HG02763 (cell line): ENCODE data around the gene MUS81.

Source experiments
- ATAC-seq: cut with Tn5 transposase; IDR thresholded peaks from one replicate; pipeline ENCODE4 v1.9.1; 2021; ENCODE audit warnings: mild to moderate bottlenecking, moderate library complexity; ENCODE audit not compliant: unreplicated experiment

MUS81 gene

DNA sequence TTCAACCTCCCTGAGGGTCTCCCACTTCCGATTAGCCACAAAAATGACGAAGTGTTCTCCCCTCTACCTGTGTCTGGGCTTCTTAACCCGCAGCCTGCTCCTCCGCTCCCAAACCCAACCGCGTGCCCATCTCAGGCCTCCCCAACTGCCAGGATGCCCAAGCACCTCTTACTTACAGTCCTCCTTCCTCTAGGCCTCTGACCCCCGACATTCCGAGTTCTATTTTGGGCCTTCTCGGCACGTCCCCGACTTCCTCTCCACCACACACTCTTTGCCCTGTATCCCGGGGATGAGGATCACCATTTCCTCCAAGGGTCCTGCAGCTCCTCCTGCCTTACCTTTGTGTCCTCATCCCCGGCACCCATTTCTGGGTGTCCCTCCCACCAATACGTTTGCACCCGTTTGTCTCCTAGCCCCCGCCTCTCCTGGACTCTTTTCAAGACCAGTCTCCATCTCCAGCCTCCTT lies 388 bp upstream of the MUS81 start:
- no peak for ATAC-seq

DNA sequence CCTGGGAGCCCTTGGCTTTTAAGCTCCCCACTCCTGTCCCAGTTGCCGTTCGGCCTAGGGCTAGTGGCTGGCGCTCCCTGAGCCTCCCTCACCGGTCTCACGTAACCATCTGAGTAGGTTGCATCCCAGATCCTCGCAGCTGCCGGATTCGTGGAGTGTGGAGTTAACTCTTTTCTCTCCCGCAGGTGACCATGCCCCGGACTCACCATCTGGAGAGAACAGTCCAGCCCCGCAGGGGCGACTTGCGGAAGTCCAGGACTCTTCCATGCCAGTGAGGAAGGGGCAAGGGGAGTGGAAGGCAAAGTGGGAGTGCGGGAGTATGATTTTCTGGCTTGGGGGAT lies 902 bp downstream of the MUS81 start:
- ATAC-seq = no peak

DNA sequence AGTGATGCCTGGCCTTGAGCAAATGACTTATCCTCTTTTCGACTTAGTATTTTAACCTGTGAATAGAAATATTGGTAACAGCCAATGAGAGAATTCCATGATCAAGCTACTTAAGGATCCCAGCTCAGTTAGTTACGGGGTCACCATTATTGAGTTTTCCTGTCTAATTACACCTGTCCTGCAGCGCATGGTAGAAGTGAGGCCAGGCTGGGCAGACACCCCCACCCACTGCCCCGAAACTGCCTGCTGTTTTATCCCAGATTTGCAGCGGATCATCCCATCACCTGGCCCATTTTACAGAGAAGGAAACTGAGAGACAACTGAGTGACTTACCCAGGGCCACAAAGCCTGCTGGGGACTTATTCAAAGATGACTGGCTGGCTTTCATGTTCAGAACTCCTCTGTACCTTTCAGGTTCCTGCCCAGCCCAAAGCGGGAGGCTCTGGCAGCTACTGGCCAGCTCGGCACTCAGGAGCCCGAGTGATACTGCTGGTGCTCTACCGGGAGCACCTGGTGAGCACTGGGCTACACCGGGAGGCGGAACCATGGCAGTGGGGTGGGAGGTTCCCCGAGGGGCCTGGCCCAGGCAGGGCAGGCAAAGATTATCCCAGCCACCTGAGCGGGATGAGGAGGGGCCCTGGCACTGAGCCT lies 1.4 kb downstream of the MUS81 start:
- no peak for ATAC-seq

DNA sequence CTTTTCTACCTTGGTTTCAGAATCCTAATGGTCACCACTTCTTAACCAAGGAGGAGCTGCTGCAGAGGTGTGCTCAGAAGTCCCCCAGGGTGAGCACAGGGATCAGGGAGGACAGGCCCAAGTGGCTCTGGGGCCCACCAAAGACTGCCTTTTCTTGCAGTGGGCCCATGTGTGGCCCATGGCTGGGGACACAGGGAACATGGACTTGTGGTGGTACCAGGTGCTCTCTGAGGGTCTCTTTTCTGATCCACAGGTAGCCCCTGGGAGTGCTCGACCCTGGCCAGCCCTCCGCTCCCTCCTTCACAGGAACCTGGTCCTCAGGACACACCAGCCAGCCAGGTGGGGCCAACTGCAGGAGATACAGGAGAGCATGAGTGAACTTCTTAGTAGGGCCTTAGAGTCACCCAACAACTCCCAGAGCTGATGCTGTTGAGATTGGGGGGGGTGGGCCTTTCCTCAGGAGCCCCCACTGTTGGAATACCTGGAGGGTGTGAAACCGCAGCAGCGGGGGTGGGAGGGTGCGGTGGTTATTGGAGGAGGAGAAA lies 2.0 kb downstream of the MUS81 start:
- ATAC-seq = no peak

DNA sequence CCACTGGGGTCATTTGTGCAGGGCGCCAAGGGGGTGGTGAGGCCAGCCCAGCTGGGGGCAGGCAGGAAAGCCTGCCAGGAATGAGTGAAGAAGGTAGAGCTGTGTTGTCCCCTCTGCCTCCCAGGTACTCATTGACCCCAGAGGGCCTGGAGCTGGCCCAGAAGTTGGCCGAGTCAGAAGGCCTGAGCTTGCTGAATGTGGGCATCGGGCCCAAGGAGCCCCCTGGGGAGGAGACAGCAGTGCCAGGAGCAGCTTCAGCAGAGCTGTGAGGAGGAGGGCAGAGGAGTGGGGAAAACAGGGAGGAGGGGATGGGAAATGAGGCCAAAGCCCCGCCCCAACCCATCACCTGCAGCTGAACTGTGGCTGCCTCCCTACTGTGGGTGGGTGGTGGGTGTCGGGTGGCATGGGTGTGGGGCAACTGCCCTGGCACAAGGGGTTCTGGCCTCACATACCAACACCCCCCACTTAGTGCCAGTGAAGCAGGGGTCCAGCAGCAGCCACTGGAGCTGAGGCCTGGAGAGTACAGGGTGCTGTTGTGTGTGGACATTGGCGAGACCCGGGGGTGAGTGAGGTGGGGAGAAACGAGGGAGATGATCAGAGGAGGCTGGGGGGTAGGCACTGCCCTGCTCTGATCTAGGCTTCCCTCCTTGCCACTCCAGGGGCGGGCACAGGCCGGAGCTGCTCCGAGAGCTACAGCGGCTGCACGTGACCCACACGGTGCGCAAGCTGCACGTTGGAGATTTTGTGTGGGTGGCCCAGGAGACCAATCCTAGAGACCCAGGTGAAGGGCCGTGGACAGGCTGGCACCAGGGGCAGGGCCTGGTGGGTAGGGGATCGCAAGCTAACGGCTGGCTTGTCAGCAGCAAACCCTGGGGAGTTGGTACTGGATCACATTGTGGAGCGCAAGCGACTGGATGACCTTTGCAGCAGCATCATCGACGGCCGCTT lies 3.0 kb downstream of the MUS81 start:
- ATAC-seq = no peak

DNA sequence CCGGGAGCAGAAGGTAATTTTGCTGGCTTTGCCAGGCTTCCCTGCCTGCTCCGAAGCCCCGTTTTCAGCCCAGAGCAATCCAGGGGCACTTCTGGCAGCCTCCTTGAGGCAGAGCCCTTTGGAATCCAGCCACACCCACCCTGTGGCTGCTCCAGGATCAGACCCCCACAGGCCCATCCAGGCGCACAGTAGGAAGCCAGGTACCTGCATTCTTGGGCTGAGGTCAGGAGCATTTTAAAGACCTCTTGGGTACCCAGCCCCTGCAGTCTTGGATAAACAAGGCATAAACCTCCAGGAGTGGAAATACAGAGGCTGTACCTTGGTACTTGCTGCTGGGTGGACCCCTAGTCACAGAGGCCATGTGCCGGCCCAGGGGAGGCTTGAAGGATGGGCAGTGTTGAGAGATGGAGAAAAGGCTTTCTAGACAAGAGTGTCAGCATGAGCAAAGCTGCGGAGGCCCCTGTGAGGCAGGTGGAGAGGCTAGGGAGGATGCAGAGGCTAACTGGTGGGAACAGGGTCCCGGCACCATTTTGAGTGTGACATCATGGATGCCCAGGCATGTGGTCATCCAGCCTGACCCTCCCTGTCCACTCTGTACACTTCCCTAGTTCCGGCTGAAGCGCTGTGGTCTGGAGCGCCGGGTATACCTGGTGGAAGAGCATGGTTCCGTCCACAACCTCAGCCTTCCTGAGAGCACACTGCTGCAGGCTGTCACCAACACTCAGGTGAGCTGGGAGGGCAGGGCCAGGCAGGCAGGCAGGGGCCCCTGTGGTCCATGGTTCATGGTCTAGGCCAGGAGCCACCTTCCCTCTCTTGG lies 3.9 kb downstream of the MUS81 start:
- no peak for ATAC-seq

DNA sequence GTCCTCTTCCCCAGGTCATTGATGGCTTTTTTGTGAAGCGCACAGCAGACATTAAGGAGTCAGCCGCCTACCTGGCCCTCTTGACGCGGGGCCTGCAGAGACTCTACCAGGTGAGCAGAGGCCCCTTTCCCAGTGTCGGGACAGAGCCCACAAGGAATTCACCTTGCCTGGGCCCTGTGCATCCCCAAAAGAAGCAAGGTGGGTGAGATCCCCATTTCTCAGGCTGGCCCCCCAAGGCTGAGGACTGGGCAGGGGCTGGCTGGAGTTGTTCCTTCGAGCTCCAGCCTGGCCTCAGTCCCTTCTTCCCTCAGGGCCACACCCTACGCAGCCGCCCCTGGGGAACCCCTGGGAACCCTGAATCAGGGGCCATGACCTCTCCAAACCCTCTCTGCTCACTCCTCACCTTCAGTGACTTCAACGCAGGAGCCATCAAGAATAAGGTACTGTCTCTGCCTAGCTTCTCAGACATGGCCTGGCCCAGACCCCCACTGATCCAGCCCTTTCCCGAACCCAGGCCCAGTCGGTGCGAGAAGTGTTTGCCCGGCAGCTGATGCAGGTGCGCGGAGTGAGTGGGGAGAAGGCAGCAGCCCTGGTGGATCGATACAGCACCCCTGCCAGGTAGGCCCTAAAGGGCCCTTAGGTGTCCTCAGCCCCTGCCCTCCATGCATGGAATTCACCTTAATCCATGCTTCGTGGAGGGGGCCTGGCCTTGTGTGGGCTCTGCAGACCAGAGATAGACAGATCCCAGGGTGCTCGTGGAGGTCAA lies 4.7 kb downstream of the MUS81 start:
- no peak for ATAC-seq

DNA sequence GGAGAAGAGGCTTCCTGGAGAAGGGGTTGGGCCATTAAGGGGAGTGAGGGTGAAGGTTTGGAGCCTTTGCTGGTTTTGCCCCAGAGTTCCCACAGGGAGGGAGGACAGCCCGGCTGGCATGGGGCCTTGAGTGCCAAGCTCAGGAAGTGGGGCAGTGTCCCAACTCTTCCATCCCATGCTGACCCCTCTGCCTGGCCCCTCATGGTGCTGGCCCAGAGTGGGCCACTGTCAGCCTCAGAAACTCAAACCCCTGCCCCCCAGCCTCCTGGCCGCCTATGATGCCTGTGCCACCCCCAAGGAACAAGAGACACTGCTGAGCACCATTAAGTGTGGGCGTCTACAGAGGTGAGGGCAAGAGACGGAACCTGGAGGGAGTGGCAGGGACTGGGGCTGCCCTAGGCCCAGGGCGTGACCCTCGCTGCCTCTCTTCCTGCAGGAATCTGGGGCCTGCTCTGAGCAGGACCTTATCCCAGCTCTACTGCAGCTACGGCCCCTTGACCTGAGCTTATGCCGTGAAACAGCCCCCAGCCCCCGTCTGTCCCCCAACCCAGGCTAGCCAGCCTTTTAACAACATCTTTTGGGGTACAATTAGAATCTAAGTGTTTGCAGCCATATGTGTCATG lies 5.4 kb downstream of the MUS81 start:
- no peak for ATAC-seq

DNA sequence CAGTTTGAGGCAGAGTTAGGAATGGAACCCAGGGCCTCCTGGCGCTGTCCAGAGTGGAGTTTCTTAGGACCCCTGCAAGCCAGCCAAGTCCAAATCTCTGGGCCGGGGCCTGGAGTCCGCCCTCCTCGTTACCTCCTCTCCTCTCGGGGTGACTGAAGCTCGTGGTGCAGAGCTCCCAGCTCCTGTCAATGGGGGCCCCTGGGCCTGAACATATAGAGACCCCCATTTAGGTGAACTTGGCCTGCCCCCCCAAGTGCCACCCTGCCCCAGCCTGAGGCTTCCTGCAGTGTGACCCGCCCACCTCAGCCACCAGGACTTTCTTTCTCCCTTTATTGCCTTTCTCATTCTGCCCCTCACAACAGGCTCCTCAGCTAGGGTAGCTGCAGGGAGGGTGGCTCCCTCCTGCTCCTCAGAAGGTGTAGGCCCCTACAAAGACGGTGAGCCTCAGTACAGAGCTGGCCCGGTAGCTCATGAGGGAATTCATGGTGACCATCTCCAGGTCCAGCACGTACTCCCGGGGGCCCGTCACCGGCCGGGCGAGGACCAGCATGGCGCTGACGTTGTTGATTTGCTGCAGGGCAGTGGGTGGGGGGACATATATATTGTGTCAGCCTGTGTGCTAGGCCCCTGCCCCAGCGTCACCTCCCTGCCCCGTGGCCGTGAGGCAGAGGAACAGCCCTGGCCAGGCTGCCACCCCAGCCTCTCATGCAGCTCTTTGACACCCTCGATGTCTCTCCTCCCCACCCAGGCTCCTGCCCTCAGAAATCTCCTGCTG lies 6.5 kb downstream of the MUS81 start:
- ATAC-seq = no peak

DNA sequence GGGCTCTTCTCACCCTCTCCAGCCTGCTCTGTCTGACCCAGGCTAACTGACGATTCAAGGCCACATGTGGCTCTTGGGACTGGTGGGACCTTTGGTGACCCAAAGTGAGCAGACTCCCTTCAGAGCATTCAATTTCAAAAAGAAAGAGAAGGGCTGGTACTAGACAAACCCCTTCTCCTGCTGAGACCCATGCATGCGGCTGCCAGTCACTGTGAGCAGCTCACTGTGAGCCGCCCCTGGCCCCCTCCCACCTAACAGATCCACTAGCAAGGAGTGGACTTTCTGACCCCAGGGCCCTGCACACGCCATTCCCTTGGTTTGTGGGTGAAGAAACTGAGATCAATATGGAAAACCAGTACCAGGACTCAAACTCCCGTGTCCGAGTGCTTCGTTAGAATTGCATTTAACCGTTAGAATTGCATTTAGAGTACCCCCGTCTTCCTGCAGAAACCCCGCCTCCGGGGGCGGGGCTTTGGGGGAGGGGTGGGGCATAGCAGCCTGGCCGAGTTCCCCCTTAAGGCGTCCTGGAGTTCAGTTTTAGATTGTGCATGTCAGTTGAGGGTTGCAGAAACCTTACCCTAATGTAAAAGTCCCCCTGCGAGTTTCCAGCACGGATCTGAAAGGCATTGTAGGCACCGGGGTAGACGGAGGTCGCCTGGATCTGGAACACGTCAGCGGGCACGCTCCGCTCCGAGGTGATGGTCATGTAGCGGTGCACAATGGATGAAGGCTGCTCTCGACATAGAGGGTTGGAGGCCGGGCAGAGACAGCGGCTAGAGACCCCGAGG lies 7.2 kb downstream of the MUS81 start:
- ATAC-seq = no peak

DNA sequence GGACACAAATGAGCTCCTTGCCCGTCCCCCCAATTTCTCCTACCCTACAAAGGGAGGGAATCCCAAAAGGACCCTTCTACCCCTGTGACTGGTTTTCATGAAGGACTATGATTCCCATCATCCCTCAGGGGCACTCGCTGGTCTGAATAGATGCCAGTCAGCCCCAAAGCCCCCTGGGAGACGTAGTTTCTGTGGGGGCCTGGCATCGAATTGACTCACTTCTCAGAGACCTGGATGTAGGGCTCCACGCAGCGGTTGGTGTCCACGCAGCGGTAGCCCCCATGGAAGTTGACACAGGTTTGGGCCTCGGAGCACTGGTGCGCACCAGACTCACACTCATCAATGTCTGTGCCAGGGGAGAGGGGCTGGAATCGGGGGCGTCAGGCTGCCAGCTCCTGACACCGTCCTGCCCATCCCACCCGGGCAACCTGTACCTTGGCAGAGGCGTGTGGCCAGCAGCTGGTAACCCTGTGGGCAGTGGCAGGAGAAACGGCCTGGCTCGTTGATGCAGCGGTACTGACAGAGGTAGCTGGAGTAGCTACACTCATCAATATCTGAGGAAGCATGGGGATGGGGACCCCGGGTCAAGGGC lies 7.9 kb downstream of the MUS81 start:
- no peak for ATAC-seq

DNA sequence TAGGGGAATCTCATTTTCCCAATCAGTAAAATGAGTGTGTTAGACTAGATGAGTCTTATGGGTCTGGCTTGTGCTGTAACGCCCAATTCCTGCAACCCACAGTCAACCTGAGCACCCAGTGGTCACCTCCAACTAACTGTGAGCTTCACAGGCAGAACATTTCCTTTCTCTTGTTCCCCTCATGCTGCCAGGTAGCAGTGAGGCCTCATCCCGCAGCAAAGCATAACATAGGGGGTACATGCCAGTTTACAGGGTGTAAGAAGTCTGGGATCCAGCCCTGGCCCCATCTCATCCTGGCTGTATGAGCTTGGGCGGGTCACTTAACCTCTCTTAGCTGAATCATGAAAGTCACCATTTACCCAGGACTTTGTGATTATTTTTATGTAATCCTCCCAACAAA lies 8.7 kb downstream of the MUS81 start:
- no peak for ATAC-seq

DNA sequence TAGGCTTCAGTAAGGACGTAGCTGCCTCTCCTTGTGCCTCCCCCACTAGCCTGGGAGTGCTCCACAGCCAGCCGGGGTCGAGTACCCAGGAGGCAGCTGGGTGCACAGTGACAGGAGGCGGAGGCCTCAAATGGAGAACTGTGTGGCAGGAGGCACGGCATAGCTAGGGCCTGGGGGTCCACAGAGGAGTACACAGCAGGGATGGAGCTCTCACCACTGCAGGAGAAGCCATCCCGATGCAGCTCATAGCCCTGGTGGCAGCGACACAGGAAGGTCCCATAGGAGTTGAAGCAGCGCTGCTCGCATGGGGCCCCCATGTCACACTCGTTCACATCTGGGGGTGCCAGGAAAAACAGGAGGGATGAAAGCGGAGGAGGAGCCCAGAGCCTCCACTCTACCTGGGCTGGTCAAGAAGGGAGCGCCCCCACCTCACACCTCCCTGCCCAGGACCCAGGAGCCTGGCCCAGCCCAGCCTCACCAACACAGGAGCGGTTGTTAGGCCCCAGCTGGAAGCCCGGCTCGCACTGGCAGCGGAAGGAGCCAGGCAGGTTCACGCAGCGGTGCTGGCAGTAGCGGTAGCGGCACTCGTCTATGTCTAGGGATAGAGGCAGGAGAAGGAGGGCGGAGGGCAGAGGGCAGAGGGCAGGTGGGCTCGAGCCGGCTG lies 9.5 kb downstream of the MUS81 start:
- no peak for ATAC-seq

DNA sequence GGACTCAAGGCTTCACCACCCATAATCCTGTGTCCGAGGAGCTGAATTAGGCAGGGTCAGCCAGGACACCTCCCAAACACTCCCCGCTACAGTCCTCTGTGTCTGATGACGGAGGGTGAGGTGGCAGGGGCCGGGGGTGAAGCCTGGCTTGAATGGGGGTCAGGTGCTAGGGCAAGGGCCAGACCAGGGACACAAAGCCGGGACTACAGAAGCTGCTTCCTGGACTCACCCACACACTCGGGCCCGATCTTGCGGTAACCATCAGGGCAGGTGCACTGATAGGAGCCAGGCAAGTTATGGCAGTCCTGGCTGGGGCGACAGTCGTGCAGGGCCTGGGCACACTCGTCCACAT lies 10.1 kb downstream of the MUS81 start:
- no peak for ATAC-seq

DNA sequence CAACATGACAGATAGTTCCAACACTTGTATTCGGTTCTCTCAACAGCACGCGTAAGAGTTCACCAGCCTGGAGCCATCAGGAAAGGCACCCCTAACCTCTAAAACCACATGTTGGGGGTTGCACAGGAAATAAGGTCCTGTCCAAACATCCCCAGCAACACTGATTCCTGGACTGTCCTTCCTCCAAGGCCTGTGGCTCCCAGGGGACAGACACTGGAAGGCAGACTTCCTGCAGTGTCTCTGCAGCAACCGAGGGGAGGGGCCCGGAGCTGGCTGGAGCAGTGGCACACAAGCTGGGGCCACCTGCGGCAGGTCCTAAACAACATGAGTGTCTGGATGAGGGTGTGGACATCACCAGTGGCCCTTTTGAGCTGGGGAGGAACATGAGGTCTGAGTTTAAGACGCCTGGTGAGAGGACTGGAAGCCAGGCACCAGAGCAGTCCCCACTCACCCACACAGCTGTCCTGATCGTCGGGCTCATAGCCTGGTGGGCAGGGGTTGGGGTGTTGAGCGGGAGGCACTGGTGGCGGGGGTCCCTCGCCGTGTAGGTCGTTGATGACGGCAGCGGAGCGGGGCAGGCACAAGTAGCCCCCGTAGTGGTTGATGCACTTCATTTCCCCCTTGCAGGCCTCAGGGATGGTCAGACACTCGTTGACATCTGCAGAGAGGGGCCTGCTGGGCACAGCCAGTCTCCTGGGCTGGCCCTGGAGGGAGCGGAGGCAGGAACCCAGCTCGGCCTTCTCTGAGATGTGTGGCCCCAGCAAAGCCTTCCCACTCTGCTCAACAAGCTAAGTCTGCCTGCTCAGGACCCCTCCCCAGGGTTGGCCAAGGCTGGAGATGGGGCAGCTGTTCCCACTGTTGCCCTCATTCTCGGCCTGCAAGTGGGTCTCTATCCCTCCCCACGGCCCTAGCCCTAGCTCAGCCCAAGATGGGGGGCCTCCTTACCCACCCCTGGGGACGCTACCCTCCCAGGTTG lies 10.8 kb downstream of the MUS81 start:
- no peak for ATAC-seq

DNA sequence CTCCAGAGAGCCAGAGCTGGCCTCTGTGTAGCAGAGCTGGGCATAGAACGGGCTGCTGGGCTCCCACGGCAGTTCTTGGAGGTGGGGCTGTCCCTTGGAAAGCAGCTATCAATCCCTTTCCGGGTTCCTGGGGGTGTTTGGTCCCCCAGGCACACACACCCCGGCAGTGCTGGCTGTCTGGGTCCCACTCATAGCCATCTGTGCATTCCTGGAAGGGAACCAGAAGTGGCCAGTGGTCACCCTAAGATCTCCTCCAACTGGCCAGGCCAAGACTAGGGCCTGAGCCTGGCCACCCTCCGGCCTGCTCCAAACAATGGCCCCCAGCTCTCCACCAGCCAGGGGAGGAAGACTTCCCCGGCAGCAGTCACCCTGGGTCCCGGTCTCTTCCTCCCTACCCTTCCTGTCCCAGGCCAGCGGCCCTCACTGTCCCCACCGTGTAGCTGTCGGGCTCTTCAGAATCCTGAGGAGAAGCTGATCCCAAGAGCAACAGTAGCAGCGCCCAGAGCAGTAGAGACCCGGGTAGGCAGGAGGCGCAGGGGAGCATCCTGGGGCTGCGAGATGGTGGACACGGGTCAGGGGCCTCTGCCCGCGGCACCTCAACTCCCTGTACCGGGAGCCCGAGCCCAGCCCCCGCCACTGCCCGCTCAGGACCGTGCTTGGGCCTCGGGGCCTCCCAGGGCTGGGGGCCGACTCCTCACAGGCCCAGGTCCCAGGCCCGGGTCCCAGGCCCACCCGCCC lies 11.7 kb downstream of the MUS81 start:
- no peak for ATAC-seq
